Adrenal gland (tissue), 5 donors: ENCODE measurements around the gene CAMKMT.

ENCODE experiments used
- POLR2A ChIP-seq, 2 donors: fragments of 450-650 bp; IDR thresholded peaks; one replicate each; pipeline ENCODE4 v1.6.1; 2017; ENCODE audit warnings: antibody characterized with exemption in 2 of 2, mild to moderate bottlenecking in 2 of 2, moderate library complexity in 1 of 2
- TF ChIP-seq, protein P1 (sequence below), 6 experiments: fragments of 450-650 bp in 4 of 6; fragments of 200-600 bp in 2 of 6; sonication (generic) in 1 of 6; IDR thresholded peaks; 1 replicate in 5 of 6; 2 replicates in 1 of 6; pipeline versions ENCODE4 v1.5.1 to v1.8.0; 2016 to 2021; ENCODE audit warnings: antibody characterized with exemption in 6 of 6, mild to moderate bottlenecking in 2 of 6, moderate library complexity in 1 of 6
- donor health status: DM: no; HTN: no; CAD: no.

DNA sequence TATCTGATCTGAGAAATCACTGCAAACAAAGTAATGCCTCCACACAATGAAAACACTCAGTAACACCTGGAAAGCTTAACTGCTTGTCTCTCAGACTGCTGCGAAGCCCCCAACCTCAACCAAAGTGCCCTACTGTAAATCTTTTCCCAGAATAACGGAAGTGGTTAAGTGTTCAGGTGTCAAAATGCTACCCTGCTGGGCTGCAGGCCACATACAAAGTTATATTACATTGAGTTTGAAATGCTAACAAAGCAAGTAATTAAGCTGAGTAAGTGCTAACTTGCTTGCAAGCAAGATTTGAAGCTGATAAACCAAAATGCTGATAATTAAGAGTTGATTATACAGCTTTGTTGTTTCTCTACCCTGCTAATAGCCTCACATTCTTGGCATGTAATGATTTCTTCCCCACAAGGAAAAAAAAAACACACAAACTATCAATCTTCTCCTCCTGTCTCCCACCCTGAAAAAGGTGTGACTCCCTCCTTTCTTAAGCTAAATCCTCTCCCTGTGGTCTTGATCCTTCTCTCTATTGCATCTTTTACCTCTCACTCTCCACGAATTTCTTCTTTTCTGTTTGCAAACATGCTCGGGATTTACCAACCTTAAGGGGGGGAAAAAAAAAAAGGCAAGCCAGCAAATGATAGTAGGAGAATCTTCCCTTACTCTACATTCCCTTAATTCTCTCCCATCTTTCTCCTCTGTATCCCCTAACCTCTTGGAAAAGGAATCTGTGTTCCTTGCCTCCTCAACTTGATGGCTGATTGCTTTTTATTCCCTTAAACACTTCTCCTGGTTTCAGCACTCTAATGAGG is 312.9 kb downstream of the CAMKMT start:
- TF ChIP-seq, protein P1, sequence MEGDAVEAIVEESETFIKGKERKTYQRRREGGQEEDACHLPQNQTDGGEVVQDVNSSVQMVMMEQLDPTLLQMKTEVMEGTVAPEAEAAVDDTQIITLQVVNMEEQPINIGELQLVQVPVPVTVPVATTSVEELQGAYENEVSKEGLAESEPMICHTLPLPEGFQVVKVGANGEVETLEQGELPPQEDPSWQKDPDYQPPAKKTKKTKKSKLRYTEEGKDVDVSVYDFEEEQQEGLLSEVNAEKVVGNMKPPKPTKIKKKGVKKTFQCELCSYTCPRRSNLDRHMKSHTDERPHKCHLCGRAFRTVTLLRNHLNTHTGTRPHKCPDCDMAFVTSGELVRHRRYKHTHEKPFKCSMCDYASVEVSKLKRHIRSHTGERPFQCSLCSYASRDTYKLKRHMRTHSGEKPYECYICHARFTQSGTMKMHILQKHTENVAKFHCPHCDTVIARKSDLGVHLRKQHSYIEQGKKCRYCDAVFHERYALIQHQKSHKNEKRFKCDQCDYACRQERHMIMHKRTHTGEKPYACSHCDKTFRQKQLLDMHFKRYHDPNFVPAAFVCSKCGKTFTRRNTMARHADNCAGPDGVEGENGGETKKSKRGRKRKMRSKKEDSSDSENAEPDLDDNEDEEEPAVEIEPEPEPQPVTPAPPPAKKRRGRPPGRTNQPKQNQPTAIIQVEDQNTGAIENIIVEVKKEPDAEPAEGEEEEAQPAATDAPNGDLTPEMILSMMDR (IDR thresholded peaks at IDR 0.05): no peak
- TF ChIP-seq POLR2A (IDR thresholded peaks at IDR 0.05): no peak
